Stimulated activated CD4-positive, alpha-beta T cell treated with anti-CD3 and anti-CD28 coated beads, TNF-alpha, amount 100 ng/mL, for 48 hours (primary cell): ENCODE measurements around the gene PYGL.
A peak's percentile ranks its signal among the peaks of the same experiment; 100 is the strongest.
"Not testable (repeated sequence)": the region's sequence is repeated elsewhere in the genome, so short reads cannot be mapped to it uniquely, and the experiment has no call there.

Experiments used
- DNase-seq, 3 donors: peaks; one replicate each; pipeline ENCODE4 v3.0.0-alpha.2; 2020; ENCODE audit warnings: low read depth in 3 of 3

PYGL gene

GRCh38 chr14:50926851-50927386, 17.4 kb downstream of the PYGL start:
- no peak for DNase-seq

GRCh38 chr14:50924843-50925242, 19.4 kb downstream of the PYGL start:
- no peak for DNase-seq

DNA sequence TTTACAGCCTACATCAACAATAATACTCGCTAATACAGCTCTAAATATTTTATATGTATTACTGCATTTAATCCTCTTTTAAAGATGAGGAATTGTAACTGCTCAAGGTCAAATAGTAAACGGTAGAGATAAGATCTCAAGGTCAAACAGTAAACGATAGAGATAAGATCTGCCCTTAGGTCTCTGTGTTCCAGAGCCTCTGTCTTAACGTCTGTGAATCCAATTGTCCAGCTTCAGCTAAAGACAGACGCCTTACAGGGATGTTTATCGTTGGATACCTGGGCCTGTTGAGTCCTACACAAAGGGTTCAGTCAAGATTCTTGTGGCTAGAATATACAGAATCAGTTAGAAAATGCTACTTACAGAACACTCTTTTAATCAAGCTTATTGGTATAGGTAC, 20.0 kb downstream of the PYGL start:
- no peak for DNase-seq

- DNase-seq: no peak
These were observed 21.5 kb downstream of the PYGL start for GRCh38 chr14:50922803-50923202.

DNA sequence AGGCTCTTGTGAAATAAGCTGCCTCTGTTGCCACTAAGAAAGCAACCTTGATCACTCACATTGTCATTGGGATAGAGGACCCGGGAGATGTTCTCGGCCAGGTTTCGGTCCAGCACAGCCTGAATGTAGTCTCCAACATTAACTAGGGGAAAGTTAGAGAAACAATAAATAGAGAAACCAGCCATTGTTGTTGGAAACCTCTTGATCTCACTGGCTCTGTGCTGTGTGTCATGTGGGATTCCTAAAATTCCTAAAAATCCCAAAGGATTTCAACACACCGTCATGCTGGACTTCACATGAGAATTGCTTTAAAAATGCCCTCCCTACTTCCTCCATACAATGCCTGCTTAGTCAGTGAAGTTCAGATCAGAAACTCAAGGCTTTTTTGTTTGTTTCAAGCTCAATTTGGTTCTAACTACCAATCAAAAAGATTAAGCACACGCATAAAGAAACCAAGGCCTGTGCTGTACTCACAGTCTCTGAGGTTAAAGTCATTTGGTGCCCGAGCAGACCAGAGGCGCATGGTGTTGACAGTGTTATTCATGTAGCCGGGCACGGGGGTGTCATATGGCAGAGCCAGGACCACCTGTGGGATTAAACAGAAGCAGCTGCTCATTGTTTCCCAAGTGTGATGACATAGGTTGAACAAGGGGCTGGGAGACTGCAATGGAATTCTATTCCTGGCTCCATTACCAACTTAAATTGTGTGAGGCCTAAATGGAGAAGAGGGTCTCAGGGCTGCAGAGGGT, 23.6 kb downstream of the PYGL start:
- DNase-seq: no peak

DNA sequence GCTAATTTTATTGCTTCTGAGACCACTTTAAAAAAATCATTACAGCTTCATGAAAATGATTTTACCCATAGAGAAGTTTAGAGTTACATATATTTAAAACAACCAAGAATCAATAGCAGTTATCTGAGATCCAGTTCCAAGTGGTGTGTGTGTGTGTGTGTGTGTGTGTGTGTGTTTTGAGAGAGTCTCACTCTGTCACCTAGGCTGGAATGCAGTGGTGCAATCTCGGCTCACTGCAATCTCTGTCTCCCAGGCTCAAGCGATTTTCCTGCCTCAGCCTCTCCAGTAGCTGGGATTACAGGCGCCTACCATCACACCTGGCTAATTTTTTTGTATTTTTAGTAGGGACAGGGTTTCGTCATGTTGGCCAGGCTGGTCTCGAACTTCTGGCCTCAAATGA, 24.8 kb downstream of the PYGL start:
- DNase-seq: not testable (repeated sequence)

DNA sequence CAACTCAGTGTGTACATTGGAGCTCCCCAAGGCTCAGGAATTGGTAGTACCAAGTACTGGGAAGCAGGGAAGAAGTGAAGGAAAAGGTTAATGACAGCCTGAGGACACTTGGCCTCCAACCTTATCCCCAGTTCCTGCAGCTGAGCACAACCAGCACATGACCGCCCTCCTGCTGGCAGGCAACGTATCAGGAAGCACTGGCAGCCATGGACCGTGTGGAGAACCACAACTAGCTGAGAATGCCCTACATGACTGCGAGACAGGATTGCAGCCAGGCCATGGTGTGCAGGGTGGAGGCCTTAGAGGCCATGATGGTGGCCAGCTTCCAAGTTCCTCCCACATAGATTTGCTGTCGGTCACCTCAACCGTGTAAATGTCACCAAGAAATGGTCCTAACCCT, 26.8 kb downstream of the PYGL start:
- DNase-seq: no peak

- no peak for DNase-seq
These were observed 33.5 kb downstream of the PYGL start for GRCh38 chr14:50910495-50911420.

GRCh38 chr14:50906326-50907065, 37.8 kb downstream of the PYGL start:
- no peak for DNase-seq

DNA sequence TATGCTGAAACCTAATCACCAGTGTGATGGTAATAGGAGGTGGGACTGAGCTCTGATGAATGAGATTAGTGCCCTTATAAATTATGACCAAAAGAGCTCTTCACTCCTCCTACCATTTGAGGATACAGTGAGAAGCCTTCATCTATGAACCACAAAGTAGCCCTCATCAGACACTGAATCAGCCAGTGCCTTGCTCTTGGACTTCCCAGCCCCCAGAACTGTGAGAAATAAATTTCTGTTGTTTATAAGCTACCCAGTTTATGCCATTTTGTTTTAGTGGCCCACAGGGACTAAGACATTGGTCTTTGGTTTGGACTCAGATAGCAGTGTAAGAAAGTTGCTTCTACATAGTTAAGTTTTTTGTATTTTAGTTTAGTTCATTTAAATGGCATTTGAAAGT, 39.6 kb downstream of the PYGL start:
- no peak for DNase-seq

DNA sequence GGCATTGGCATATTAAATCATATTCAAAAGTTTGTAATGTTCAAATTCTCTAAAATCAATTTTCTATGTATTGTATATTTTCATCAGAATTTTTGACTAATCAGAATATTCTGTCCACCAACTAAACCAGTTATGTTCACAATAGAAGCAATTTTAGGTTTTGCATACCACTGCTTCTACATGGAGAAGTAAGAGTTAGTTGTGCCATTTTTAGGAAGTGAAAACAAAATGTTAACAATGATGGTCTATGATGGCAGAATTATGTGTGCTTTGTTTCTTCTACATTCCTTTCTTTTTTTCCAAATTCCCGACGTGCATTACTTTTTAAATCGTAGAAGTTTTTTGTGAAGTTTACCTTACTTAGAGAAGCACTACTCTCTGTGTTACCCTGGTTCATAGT, 42.9 kb downstream of the PYGL start:
- no peak for DNase-seq

DNA sequence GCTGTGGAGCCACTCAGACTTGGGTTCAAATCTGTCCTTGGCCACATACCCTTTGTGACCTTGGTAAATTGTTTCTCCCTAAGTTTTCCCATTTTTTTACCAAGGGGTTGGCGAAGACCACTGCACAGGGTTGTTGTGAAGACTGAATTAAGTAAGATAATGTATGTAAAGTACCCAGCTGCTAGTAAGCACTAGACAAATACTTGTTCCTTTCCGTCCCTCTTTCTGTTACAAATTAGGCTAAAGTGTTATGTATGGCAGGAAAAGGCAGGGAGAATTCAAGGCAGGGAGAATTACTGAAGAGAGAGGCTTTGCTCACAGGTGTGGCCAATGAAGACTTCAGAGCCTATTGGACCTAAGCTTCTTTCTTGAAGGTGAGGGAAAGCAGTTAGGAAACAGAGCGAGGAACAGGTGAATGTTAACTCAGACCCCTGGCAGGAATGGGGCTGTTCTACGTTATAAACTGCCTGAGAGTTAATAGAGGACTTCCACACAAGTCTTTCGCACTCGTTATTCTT, 46.6 kb downstream of the PYGL start:
- DNase-seq: no peak

- DNase-seq: not testable (repeated sequence)
These were observed 47.3 kb downstream of the PYGL start for GRCh38 chr14:50897005-50897404.

DNA sequence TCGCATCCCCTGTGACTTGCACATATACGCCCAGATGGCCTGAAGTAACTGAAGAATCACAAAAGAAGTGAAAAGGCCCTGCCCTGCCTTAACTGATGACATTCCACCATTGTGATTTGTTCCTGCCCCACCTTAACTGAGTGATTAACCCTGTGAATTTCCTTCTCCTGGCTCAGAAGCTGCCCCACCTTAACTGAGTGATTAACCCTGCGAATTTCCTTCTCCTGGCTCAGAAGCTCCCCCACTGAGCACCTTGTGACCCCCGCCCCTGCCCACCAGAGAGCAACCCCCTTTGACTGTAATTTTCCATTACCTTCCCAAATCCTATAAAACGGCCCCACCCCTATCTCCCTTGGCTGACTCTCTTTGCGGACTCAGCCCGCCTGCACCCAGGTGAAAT, 47.9 kb downstream of the PYGL start:
- not testable (repeated sequence) for DNase-seq

- DNase-seq: no peak
These were observed 52.0 kb downstream of the PYGL start for GRCh38 chr14:50892255-50892654.

DNA sequence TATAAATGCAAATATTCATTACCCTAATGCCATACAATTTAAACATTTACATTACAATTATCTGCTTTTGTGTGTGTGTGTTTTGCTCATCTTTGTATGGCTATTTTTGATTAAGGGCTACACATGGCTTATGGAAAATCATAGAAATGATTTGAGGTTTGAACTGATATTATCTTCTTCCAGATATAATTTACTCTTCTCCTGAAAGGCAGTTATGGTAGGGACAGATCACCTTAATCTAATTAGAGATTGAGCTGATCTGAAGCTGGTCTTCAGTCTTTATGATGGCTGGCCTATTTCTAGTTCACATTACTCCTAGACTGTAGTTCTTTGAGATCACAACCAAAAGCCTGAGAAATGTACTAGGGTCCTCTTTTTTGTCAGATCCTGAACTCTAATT, 56.8 kb downstream of the PYGL start:
- DNase-seq: no peak

- no peak for DNase-seq
These were observed 60.5 kb downstream of the PYGL start for GRCh38 chr14:50883827-50884197.

DNA sequence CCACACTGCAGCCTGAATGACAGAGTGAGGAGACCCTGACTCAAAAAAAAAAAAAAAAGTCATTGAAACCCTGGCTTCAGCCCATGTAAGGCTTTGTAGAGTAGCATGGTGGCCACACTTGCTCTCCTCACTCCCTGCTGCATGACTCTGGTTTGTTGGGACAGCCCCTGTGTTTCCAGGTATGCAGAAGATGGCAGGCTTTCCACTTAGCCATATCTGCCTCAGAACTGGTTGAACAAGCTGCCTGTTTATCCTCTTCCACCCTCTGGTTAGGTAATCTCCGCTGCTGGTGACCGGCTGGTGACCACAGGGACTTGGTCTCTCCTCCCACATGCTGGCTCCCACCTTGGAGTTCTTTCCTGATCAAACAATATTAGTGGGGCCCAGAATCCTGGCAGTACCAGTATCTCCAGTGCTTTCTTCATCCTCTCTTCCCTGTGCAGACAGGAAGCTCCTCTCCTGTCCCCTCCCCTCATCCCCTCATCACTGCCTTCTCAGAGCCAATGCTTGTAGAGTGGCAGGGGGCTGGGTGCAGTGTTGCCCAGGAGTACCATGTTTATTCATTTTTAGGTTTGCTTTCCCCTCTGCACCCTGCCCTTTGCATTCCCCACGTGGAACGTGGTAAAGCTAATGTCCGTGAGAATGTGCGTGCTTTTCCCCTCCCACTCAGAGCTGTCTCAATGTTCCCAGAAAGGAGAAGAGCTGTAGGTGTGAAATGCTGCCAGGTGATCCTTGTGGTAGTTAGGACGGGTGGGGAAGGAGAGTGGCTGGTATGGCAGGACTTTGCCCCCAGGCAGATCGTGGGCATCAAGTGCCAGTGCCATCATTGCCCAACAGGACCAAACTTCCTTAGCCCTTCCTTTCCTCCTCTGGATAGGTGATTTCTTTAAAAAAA, 61.1 kb downstream of the PYGL start:
- no peak for DNase-seq

DNA sequence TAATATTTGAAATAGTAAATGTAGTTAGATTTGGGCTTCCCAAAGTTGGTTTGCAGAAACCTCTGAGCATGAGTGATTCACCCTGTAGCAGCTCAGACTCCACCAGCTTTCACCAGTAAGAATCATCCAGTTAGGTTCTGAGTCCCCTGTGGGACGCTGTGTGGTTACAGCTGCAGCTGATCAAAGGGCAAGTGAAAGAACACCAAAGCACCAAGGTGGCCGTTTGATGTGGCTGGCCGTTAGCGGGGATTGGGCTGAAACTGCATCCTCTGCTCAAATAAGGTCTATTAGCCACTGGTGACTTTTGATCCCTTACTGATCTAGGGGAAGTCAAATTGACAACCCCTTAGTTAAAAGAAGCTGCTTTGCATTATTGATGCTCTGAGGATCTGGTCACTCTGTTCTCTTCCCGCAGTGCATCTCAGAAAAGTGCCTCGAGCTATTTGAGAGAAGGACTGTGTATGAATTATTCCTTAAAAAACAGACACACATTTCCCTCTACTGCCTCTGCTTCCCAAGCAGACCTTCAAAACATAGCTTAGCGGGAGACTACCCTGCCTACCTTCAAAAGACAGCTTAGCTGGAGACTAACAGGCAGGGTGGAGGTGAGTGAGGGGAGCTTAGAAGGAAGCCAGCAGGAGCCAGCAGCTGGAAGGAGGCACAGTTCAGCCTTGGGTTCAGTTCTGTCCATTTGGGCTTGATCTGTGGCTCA, 68.8 kb downstream of the PYGL start:
- DNase-seq: peak; percentile 31 to 64 (median 44)

- DNase-seq: no peak
These were observed 69.5 kb downstream of the PYGL start for GRCh38 chr14:50874757-50875156.
